ENCODE data around the gene SEC31A. TPM values are rescaled to one million over a fixed set of nuclear protein-coding genes. Genes with fewer than 3 reads are reported as not detected.
"Not testable (repeated sequence)": the region's sequence is repeated elsewhere in the genome, so short reads cannot be mapped to it uniquely, and the experiment has no call there.

The SEC31A gene
- total and polyA plus RNA-seq, 12 donors: 82.5 to 163 (median 122) TPM

- 76 to 77% methylated on average over 8 of the region's 8 CpGs for WGBS, 2 donors
- no peaks in the 10 kb centered on the region for H3K27me3 ChIP-seq
- intact Hi-C loops (cut with DNase I): no loop called here
- DNase-seq (no peak), ATAC-seq (no peak)
- peaks cover 0 to 100% (median 92%) of the 10 kb centered on the region in 9 donors for H3K36me3 ChIP-seq
- H3K9me3 ChIP-seq: no peaks in the 10 kb centered on the region
- peaks cover 0 to 21% (median 9%) of the 10 kb centered on the region in 9 donors for H3K4me1 ChIP-seq
- H3K27ac ChIP-seq: no peak overlapping the region
- no peak overlapping the region for H3K4me3 ChIP-seq
- TF ChIP-seq CTCF (IDR thresholded peaks at IDR 0.05): no peak
These were observed 24.1 kb downstream of the SEC31A start for GRCh38 chr4:82866706-82867385.

GRCh38 chr4:82866033-82866432 is 24.9 kb downstream of the SEC31A start:
- Histone ChIP-seq H3K4me1 (peaks cover 0 to 21% (median 9%) of the 10 kb centered on the region in 9 donors), H3K36me3 (peaks cover 0 to 100% (median 90%) of the 10 kb centered on the region in 9 donors), H3K27ac (peak overlapping the region in 5 of 10 donors; percentile 4 to 66 (median 20))
- H3K9me3 ChIP-seq; H3K4me3 ChIP-seq; H3K27me3 ChIP-seq; ATAC-seq; intact Hi-C loops (cut with DNase I); DNase-seq: not testable (repeated sequence)
- 82 to 89% methylated on average over 6 of the region's 6 CpGs for WGBS, 2 donors

- 34 to 54% methylated on average over 1 of the region's 1 CpG for WGBS, 2 donors
- DNase-seq (no peak), ATAC-seq (peak in 5 of 8 donors; percentile 27 to 55 (median 52))
- Histone ChIP-seq H3K27me3 (no peaks in the 10 kb centered on the region), H3K9me3 (no peaks in the 10 kb centered on the region), H3K4me1 (peaks cover 0 to 21% (median 9%) of the 10 kb centered on the region in 9 donors), H3K4me3 (no peak overlapping the region), H3K27ac (peak overlapping the region in 4 of 10 donors; percentile 4 to 66 (median 32)), H3K36me3 (peaks cover 0 to 100% (median 86%) of the 10 kb centered on the region in 9 donors)
- TF ChIP-seq CTCF (IDR thresholded peaks at IDR 0.05): no peak
- intact Hi-C loops (cut with DNase I): no loop called here
These were observed 25.4 kb downstream of the SEC31A start for GRCh38 chr4:82865592-82865991.

- DNase-seq (no peak), ATAC-seq (no peak)
- WGBS, 2 donors: 92% methylated on average over 6 of the region's 6 CpGs
- no peak overlapping the region for H3K27ac ChIP-seq
- peaks cover 0 to 100% (median 75%) of the 10 kb centered on the region in 9 donors for H3K36me3 ChIP-seq
- no peak for TF ChIP-seq CTCF (IDR thresholded peaks at IDR 0.05)
- H3K4me1 ChIP-seq: peaks cover 0 to 21% (median 9%) of the 10 kb centered on the region in 9 donors
- no peaks in the 10 kb centered on the region for H3K27me3 ChIP-seq
- no peak overlapping the region for H3K4me3 ChIP-seq
- no peaks in the 10 kb centered on the region for H3K9me3 ChIP-seq
- intact Hi-C loops (cut with DNase I): loop anchor here in 1 of 10 donors (5.0 kb wide), 1 partner anchor 37 kb away; no protein-coding TSS in a partner anchor
These were observed 26.5 kb downstream of the SEC31A start for GRCh38 chr4:82864336-82864979.

Data from heart right ventricle (tissue), 16 donors.